Measurements from ENCODE around the gene NCK2. TPM values are rescaled to one million over a fixed set of nuclear protein-coding genes. Genes with fewer than 3 reads are reported as not detected.

NCK2 gene
- total RNA-seq, 1 donor from 2014 or later, result 82.9 TPM

DNA sequence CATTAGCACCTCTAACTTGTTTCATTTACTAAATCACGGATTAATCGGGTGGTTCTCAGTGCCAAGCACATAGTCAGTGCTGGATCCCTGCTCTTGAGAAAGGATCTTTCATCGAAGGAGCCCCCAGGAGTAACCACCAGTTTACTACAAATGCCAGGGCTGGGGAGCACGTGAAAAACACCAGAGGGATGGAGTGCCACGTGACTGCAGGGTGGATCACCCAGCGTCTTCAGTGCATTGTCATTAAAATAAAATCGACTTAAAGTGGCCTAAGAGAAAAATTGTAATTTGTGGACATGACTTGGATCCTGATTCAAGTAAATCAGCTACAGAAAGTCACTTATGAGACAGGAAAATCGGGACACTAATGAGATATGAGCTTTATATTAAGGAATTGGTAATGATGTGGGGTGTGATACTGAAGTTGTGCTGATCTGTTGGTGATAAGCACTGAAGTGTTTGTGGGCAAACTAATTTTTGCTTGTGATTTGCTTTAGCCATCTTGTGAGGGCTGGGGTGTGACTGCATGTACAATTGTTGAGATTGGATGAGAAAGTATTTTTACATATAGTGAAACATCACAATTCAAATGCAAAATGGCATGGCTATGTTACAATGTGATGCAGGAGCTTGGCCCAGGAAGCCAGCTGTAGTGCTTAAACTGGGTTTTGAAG, 63.8 kb downstream of the NCK2 start:
- DNase-seq (ENCODE audit: low read depth), result no peak
- no peaks in the 10 kb centered on the region for H3K36me3 ChIP-seq (ENCODE audit: control insufficient read depth, insufficient read depth, low read length)
- no peak overlapping the region for H3K4me3 ChIP-seq (ENCODE audit: low read depth, low read length)
- H3K27me3 ChIP-seq (ENCODE audit: control insufficient read depth, insufficient read depth, low read length), result no peaks in the 10 kb centered on the region
- TF ChIP-seq, protein P1, sequence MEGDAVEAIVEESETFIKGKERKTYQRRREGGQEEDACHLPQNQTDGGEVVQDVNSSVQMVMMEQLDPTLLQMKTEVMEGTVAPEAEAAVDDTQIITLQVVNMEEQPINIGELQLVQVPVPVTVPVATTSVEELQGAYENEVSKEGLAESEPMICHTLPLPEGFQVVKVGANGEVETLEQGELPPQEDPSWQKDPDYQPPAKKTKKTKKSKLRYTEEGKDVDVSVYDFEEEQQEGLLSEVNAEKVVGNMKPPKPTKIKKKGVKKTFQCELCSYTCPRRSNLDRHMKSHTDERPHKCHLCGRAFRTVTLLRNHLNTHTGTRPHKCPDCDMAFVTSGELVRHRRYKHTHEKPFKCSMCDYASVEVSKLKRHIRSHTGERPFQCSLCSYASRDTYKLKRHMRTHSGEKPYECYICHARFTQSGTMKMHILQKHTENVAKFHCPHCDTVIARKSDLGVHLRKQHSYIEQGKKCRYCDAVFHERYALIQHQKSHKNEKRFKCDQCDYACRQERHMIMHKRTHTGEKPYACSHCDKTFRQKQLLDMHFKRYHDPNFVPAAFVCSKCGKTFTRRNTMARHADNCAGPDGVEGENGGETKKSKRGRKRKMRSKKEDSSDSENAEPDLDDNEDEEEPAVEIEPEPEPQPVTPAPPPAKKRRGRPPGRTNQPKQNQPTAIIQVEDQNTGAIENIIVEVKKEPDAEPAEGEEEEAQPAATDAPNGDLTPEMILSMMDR (IDR thresholded peaks at IDR 0.05; ENCODE audit: insufficient read depth, low read length, poor library complexity, severe bottlenecking), result no peak

DNA sequence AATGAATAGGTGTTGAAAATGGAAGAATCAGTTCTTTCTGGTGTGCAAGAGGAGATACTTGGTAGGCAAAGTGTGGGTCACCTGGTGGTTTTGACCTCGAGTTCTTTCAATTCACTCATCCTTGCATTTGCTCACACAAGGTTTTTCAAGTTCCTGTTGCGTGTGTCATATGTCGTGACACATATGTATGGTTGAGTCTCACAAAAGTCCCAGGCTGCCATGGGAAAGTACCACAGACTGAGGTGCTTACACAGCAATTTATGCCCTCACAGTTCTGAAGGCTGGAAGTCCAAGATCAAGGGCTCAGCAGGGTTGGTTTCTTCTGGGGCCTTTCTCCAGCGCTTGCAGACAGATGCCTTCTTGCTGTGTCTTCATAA, 64.4 kb downstream of the NCK2 start:
- H3K4me3 ChIP-seq (ENCODE audit: low read depth, low read length), result no peak overlapping the region
- H3K36me3 ChIP-seq (ENCODE audit: control insufficient read depth, insufficient read depth, low read length), result no peaks in the 10 kb centered on the region
- H3K27me3 ChIP-seq (ENCODE audit: control insufficient read depth, insufficient read depth, low read length), result no peaks in the 10 kb centered on the region
- TF ChIP-seq, protein P1 (IDR thresholded peaks at IDR 0.05; ENCODE audit: insufficient read depth, low read length, poor library complexity, severe bottlenecking), result no peak
- no peak for DNase-seq (ENCODE audit: low read depth)

DNA sequence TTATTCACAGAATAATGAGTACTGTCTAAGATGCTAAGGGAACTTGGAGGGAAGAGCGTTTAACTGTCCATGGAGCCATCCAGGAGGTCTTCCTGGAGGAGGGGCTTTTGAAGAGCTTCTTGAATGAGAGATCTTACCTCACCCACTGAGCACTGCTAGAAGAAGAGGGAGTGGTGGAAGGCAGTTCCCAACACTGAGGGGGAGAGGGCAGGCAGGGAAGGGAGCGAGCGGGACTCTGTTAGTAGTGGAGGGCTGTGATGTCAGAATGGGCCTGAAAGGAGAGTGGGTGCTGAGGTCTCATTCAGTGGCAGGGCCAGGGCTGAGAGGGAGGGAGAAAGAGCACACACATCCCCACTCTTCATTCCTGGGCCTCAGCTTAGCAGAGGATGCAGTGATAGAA, 65.0 kb downstream of the NCK2 start:
- Histone ChIP-seq H3K36me3 (ENCODE audit: control insufficient read depth, insufficient read depth, low read length) (no peaks in the 10 kb centered on the region), H3K4me3 (ENCODE audit: low read depth, low read length) (no peak overlapping the region), H3K27me3 (ENCODE audit: control insufficient read depth, insufficient read depth, low read length) (no peaks in the 10 kb centered on the region)
- TF ChIP-seq, protein P1 (IDR thresholded peaks at IDR 0.05; ENCODE audit: insufficient read depth, low read length, poor library complexity, severe bottlenecking), result no peak
- no peak for DNase-seq (ENCODE audit: low read depth)

DNA sequence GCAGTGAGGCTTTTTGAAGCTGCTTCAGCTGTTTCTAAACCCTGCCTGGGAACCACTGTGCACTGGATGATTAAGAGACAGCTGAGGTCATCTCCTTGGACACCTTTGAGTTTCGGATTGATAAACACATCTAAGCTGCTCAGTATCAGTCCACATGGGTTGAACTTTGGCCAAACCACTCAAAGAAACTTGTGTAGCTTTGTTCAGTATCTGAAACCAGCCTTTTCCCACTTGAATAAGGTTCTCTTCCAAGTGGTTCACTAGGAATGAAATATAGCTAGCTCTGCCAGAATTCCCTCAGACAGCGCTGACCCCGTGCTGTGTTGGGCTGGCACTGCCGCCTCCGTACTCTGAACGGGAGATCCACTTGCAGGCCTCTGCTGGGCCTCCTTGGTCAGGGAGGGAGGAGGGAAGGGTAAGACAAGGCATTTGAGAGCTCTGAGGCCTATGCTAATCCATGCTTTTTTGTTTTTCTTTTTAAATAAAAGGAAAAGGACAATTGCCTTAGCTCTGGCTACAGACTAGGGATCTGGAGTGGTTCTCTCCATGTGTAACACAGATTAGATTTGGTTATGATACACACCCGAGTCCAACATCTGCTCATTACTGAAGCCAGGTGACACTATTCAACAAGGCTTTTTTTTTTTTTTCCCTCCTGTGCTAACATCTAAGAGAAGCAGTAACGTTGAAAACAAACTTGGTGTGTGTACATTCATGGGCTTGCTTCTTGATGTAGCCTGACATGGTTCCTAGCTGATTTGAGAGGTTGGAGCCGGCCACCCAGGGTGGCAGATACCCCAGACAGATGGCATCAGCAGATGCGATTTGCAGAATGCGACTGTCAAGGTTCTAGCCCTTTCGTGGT, 67.7 kb downstream of the NCK2 start:
- peak; percentile 39 for DNase-seq (ENCODE audit: low read depth)
- no peaks in the 10 kb centered on the region for H3K27me3 ChIP-seq (ENCODE audit: control insufficient read depth, insufficient read depth, low read length)
- H3K4me3 ChIP-seq (ENCODE audit: low read depth, low read length), result no peak overlapping the region
- no peaks in the 10 kb centered on the region for H3K36me3 ChIP-seq (ENCODE audit: control insufficient read depth, insufficient read depth, low read length)
- TF ChIP-seq, protein P1 (IDR thresholded peaks at IDR 0.05; ENCODE audit: insufficient read depth, low read length, poor library complexity, severe bottlenecking), result no peak

DNA sequence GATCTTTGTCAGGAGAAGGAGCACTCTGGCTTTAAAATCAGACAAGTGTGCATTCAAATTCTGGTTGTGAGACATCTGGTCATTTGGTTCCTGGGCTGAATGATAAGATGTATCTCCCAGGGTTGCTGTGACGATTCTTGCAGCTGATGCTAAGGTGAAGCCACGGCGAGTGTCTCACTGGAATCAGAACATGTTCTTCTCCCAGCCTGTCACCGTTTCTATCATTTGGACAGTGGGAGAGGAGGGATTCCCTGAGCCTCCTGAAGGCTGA, 68.3 kb downstream of the NCK2 start:
- TF ChIP-seq, protein P1 (IDR thresholded peaks at IDR 0.05; ENCODE audit: insufficient read depth, low read length, poor library complexity, severe bottlenecking), result no peak
- no peaks in the 10 kb centered on the region for H3K27me3 ChIP-seq (ENCODE audit: control insufficient read depth, insufficient read depth, low read length)

More for the DNA sequence above, 68.3 kb downstream of the NCK2 start:
- Histone ChIP-seq H3K4me3 (ENCODE audit: low read depth, low read length) (no peak overlapping the region), H3K36me3 (ENCODE audit: control insufficient read depth, insufficient read depth, low read length) (no peaks in the 10 kb centered on the region)
- DNase-seq (ENCODE audit: low read depth), result no peak
